A673 (cell line): ENCODE measurements around the gene SYPL2. TPM values are rescaled to one million over a fixed set of nuclear protein-coding genes. Genes with fewer than 3 reads are reported as not detected.
"Not testable (repeated sequence)": the region's sequence is repeated elsewhere in the genome, so short reads cannot be mapped to it uniquely, and the experiment has no call there.

Experiments
- BruUV-seq: library from RNA; stranded (reverse); fragments of 400-500 nt; replicated peaks from 2 replicates; lab custom pipeline; 2021; lab: Mats Ljungman, UMichigan
- CTCF ChIA-PET: fragments of 300-600 bp; sonication (Branson Sonifier 250); formaldehyde crosslinking; loops from one replicate; lab custom pipeline; 2022; ENCODE audit warnings: antibody characterized with exemption; lab: Charles Lee
- POLR2A ChIA-PET: fragments of 300-600 bp; sonication (Branson Sonifier 250); formaldehyde crosslinking; loops from one replicate; lab custom pipeline; 2022; ENCODE audit warnings: antibody characterized with exemption; ENCODE audit not compliant: low non-redundant PET; lab: Charles Lee
- DNase-seq: peaks from one replicate; pipeline ENCODE4 v3.0.0-alpha.2; 2015; ENCODE audit warnings: low spot score
- H3K27ac ChIP-seq: fragments of 200-600 bp; sonication (generic); 2 replicates; pipeline ENCODE4 v1.5.1; 2016; ENCODE audit warnings: mixed run types, low read depth, mild to moderate bottlenecking, mixed read lengths, antibody characterized with exemption, low read length; ENCODE audit not compliant: poor library complexity, severe bottlenecking
- H3K27me3 ChIP-seq: fragments of 200-600 bp; sonication (generic); replicated peaks from 2 replicates; pipeline ENCODE4 v1.6.1; 2017; ENCODE audit warnings: mixed run types, low read depth, mild to moderate bottlenecking, mixed read lengths, antibody characterized with exemption, low read length; ENCODE audit not compliant: insufficient read depth, poor library complexity
- H3K36me3 ChIP-seq: fragments of 200-600 bp; sonication (generic); 2 replicates; pipeline ENCODE4 v1.6.1; 2016; ENCODE audit warnings: mixed run types, mild to moderate bottlenecking, mixed read lengths, antibody characterized with exemption, low read length; ENCODE audit not compliant: insufficient read depth, poor library complexity, severe bottlenecking
- H3K4me1 ChIP-seq: fragments of 200-600 bp; sonication (generic); 2 replicates; pipeline ENCODE4 v1.6.1; 2017; ENCODE audit warnings: mixed run types, mild to moderate bottlenecking, mixed read lengths, antibody characterized with exemption, low read length; ENCODE audit not compliant: insufficient read depth, poor library complexity, severe bottlenecking
- H3K4me3 ChIP-seq: fragments of 200-600 bp; sonication (generic); 2 replicates; pipeline ENCODE4 v1.5.1; 2016; ENCODE audit warnings: low read depth, mixed run types, mild to moderate bottlenecking, mixed read lengths, low read length; ENCODE audit not compliant: poor library complexity, severe bottlenecking
- H3K9me3 ChIP-seq: fragments of 200-600 bp; sonication (generic); 2 replicates; pipeline ENCODE4 v1.6.1; 2016; ENCODE audit warnings: mixed run types, low read depth, mild to moderate bottlenecking, mixed read lengths, antibody characterized with exemption, low read length; ENCODE audit not compliant: poor library complexity, severe bottlenecking
- EZH2 ChIP-seq: fragments of 200-600 bp; sonication (generic); IDR thresholded peaks from 2 replicates; pipeline ENCODE4 v1.6.1; 2017; ENCODE audit warnings: borderline replicate concordance, low read depth, mild to moderate bottlenecking, mixed read lengths, antibody characterized with exemption, low read length; ENCODE audit not compliant: poor library complexity, severe bottlenecking
- intact Hi-C: fragments of 100-400 bp; cut with micrococcal nuclease; formaldehyde crosslinking; loops from one replicate; pipeline ENCODE4 v1.10.0; 2022; ENCODE audit not compliant: unreplicated experiment
- total RNA-seq: library from RNA; stranded (reverse); gene quantifications from 2 replicates; pipeline ENCODE4 v1.2.3, GENCODE V29; 2021
- TF ChIP-seq, protein P1 (sequence below): fragments of 300-800, 200-600 bp; sonication (generic); conservative IDR thresholded peaks from 2 replicates; pipeline ENCODE4 v1.5.1; 2017; ENCODE audit warnings: low read depth, mild to moderate bottlenecking, antibody characterized with exemption, low read length, moderate library complexity, mixed read lengths

SYPL2 gene
- total RNA-seq, 1 experiment from 2014 or later, result 0.13 TPM

GRCh38 chr1:109443476-109443875, 22.9 kb upstream of the SYPL2 start:
- POLR2A ChIA-PET, result no interaction called here

DNA sequence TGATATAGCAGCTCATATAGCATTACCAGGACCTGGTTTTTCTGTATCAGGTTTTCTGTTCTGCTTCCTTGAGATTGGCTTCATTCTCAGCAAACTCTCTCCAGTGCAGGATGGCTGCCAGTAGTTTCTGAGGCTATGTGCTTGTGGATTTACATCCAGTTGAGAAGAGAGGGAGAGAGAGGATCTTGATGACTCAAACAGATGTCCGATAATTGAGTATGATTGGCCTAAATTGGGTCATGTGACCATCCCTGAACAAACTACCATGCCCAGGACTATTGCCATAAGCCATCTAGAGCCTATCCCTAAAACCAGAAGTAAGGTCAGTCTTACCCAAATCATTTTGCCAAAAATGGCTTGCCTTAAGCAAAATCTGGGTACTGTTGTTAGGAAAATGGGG, 22.0 kb upstream of the SYPL2 start:
- DNase-seq, result no peak
- no peak overlapping the region for H3K27ac ChIP-seq
- H3K4me3 ChIP-seq, result no peak overlapping the region
- H3K36me3 ChIP-seq, result no peaks in the 10 kb centered on the region
- no peak for TF ChIP-seq EZH2
- TF ChIP-seq, protein P1, sequence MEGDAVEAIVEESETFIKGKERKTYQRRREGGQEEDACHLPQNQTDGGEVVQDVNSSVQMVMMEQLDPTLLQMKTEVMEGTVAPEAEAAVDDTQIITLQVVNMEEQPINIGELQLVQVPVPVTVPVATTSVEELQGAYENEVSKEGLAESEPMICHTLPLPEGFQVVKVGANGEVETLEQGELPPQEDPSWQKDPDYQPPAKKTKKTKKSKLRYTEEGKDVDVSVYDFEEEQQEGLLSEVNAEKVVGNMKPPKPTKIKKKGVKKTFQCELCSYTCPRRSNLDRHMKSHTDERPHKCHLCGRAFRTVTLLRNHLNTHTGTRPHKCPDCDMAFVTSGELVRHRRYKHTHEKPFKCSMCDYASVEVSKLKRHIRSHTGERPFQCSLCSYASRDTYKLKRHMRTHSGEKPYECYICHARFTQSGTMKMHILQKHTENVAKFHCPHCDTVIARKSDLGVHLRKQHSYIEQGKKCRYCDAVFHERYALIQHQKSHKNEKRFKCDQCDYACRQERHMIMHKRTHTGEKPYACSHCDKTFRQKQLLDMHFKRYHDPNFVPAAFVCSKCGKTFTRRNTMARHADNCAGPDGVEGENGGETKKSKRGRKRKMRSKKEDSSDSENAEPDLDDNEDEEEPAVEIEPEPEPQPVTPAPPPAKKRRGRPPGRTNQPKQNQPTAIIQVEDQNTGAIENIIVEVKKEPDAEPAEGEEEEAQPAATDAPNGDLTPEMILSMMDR, result no peak
- no peaks in the 10 kb centered on the region for H3K9me3 ChIP-seq
- H3K4me1 ChIP-seq, result no peaks in the 10 kb centered on the region
- no TSS peak for BruUV-seq
- ChIA-PET POLR2A (no interaction called here), CTCF (no interaction called here)
- H3K27me3 ChIP-seq, result peaks cover 67% of the 10 kb centered on the region
- intact Hi-C loops, result no loop called here

More at GRCh38 chr1:109443476-109443875, 22.9 kb upstream of the SYPL2 start:
- Histone ChIP-seq H3K4me3 (no peak overlapping the region), H3K27me3 (peaks cover 64% of the 10 kb centered on the region), H3K9me3 (no peaks in the 10 kb centered on the region), H3K36me3 (no peaks in the 10 kb centered on the region), H3K4me1 (no peaks in the 10 kb centered on the region), H3K27ac (no peak overlapping the region)
- TF ChIP-seq, protein P1, result no peak
- no peak for TF ChIP-seq EZH2
- intact Hi-C loops, result no loop called here
- BruUV-seq, result no TSS peak
- no peak for DNase-seq
- CTCF ChIA-PET, result no interaction called here

GRCh38 chr1:109445949-109446695, 20.2 kb upstream of the SYPL2 start:
- H3K4me1 ChIP-seq, H3K36me3 ChIP-seq, H3K4me3 ChIP-seq, CTCF ChIA-PET, BruUV-seq, intact Hi-C loops, H3K27ac ChIP-seq, POLR2A ChIA-PET, DNase-seq, H3K9me3 ChIP-seq: not testable (repeated sequence)
- peaks cover 73% of the 10 kb centered on the region for H3K27me3 ChIP-seq

- intact Hi-C loops, result no loop called here
- Histone ChIP-seq H3K27me3 (peaks cover 59% of the 10 kb centered on the region), H3K4me1 (no peaks in the 10 kb centered on the region), H3K27ac (no peak overlapping the region), H3K4me3 (no peak overlapping the region), H3K36me3 (no peaks in the 10 kb centered on the region), H3K9me3 (no peaks in the 10 kb centered on the region)
- no peak for TF ChIP-seq EZH2
- TF ChIP-seq, protein P1, result no peak
- no peak for DNase-seq
- POLR2A ChIA-PET, result no interaction called here
- no TSS peak for BruUV-seq
- CTCF ChIA-PET, result no interaction called here
Measured at GRCh38 chr1:109447524-109447923, 18.8 kb upstream of the SYPL2 start.
